ENCODE results near the gene BUB1. TPM values are rescaled to one million over a fixed set of nuclear protein-coding genes. Genes with fewer than 3 reads are reported as not detected.
A peak's percentile ranks its signal among the peaks of the same experiment; 100 is the strongest.

BUB1 gene
- total RNA-seq (52.9 TPM), polyA plus RNA-seq (3.8 TPM)
- long read RNA-seq, donor 1, partial matches to known transcripts, result 5 of 6 reads
- long read RNA-seq, donor 1, other reads (novel, unspliced or antisense), result 0 of 6 reads
- long read RNA-seq, donor 2, transcript BUB1-201 (25 exons, 3,507 nt), result minor isoform, 16 of 133 reads
- long read RNA-seq, donor 2, transcript BUB1-206 (10 exons, 1,999 nt), result major isoform, 18 of 133 reads
- long read RNA-seq, donor 2, partial matches to known transcripts, result 98 of 133 reads
- long read RNA-seq, donor 2, other reads (novel, unspliced or antisense), result 0 of 133 reads
- long read RNA-seq, donor 3, transcript BUB1-206 (10 exons, 1,999 nt), result major isoform, 6 of 75 reads
- long read RNA-seq, donor 3, partial matches to known transcripts, result 62 of 75 reads
- long read RNA-seq, donor 3, other reads (novel, unspliced or antisense), result 0 of 75 reads
- long read RNA-seq, donor 4, partial matches to known transcripts, result 14 of 19 reads
- long read RNA-seq, donor 4, other reads (novel, unspliced or antisense), result 0 of 19 reads
- long read RNA-seq, donor 5, transcript BUB1-201 (25 exons, 3,507 nt), result major isoform, 5 of 67 reads
- long read RNA-seq, donor 5, partial matches to known transcripts, result 56 of 67 reads
- long read RNA-seq, donor 5, other reads (novel, unspliced or antisense), result 0 of 67 reads
- long read RNA-seq, donor 6, transcript BUB1-201 (25 exons, 3,507 nt), result major isoform, 9 of 43 reads
- long read RNA-seq, donor 6, partial matches to known transcripts, result 30 of 43 reads
- long read RNA-seq, donor 6, other reads (novel, unspliced or antisense), result 0 of 43 reads
- long read RNA-seq, donor 7, transcript BUB1-201 (25 exons, 3,507 nt), result major isoform, 6 of 48 reads
- long read RNA-seq, donor 7, transcript BUB1-206 (10 exons, 1,999 nt), result major isoform, 6 of 48 reads
- long read RNA-seq, donor 7, partial matches to known transcripts, result 36 of 48 reads
- long read RNA-seq, donor 7, other reads (novel, unspliced or antisense), result 0 of 48 reads
- long read RNA-seq, donor 8, transcript BUB1-206 (10 exons, 1,999 nt), result major isoform, 6 of 15 reads
- long read RNA-seq, donor 8, partial matches to known transcripts, result 6 of 15 reads
- long read RNA-seq, donor 8, other reads (novel, unspliced or antisense), result 0 of 15 reads
- long read RNA-seq, donor 9, partial matches to known transcripts, result 30 of 34 reads
- long read RNA-seq, donor 9, other reads (novel, unspliced or antisense), result 0 of 34 reads
- long read RNA-seq, donor 10, transcript BUB1-206 (10 exons, 1,999 nt), result major isoform, 8 of 28 reads
- long read RNA-seq, donor 10, partial matches to known transcripts, result 17 of 28 reads
- long read RNA-seq, donor 10, other reads (novel, unspliced or antisense), result 0 of 28 reads

DNA sequence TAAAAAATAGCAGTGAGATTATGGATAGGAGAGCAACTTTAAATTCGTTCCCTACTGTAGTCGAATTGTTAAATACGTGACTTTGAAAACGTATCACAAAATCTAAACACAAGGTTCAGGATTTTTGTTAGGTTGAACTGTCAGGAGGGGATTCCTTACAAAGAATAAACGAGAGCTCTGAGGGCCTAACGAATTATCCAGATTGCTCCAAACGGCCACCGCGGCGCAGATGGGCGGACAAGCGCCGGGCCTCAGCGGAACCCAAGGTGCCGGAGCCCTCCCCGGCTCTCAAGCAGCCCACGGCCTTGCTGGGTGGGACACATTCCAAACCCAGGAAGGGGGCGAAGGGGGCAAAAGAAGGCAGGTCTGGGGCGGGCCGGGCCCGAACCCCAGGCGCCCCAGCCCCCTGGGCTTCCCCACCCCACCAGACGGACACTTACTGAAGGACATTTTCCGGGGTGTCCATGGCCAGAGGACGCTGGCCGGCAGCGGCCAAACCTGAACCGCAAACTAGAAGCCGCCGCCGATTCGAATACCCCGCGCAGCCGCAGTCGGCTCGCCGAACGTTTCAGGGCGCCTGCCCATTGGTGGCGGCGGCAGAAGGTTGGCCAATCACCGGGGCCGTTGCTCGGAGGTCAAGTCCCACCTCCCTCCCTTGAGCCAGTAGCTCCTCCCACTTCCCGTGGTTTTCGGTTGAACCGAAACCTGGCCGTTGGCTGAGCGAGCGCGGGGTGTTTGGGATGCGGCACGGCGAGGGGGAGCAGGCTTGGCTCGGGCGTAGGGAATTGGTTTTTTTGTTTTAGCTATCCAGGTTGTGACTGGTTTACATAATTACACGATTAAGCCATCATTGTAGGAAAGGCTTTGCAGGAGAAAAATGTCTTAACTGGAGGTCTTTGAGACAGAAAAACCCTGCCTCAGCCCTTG, at the start of gene BUB1:
TSS of gene BUB1 (minus strand) at position 534 of the 927 bp plus-strand sequence. CDS start at position 466, 68 bp downstream.
- peaks cover 4 to 25% of the 10 kb centered on the region in 2 donors for H3K4me1 ChIP-seq (ENCODE audit: control insufficient read depth in 2 of 2, insufficient read depth in 2 of 2, low read length in 2 of 2)
- peaks cover 9 to 22% of the 10 kb centered on the region in 2 donors for H3K36me3 ChIP-seq (ENCODE audit: control insufficient read depth in 2 of 2, insufficient read depth in 2 of 2, low read length in 1 of 2)
- H3K27ac ChIP-seq (ENCODE audit: low read depth in 1 of 2, low read length in 1 of 2), result peak within 1 kb of the TSS; percentile 92 to 98
- WGBS, result under 1% methylated on average over 58 of the region's 58 CpGs
- peak; percentile 93 to 99 (median 96) for DNase-seq (ENCODE audit: low read depth in 6 of 9, low spot score in 9 of 9)
- no peaks in the 10 kb centered on the region for H3K9me3 ChIP-seq (ENCODE audit: control insufficient read depth in 2 of 2, insufficient read depth in 1 of 2, low read length in 1 of 2)
- H3K27me3 ChIP-seq (ENCODE audit: control insufficient read depth in 2 of 2, insufficient read depth in 1 of 2, low read length in 1 of 2), result no peaks in the 10 kb centered on the region
- peak within 1 kb of the TSS; percentile 71 to 95 for H3K4me3 ChIP-seq (ENCODE audit: low read length in 2 of 2)

DNA sequence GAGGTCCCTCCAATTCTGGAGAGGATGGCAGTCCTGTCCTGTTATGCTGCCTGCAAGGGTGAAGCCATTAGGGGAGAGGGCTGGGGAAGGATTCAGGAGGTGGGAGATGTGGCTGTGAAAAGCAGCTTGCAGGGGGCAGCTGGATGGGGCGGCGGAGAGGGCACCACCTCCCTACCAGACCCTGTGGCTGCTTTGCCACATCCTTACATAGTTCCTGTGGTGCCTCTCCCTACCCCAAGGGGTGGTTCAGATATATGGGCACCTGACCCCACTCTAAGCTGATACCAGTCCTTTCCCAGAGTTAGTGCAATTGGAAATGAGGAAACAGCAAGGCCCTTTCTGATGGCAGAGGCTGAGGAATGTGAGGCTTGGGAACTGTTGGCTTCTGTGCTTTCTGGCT, 48.4 kb upstream of the BUB1 start:
- Histone ChIP-seq H3K27me3 (ENCODE audit: control insufficient read depth in 2 of 2, insufficient read depth in 1 of 2, low read length in 1 of 2) (peaks cover 0 to 4% of the 10 kb centered on the region in 2 donors), H3K36me3 (ENCODE audit: control insufficient read depth in 2 of 2, insufficient read depth in 2 of 2, low read length in 1 of 2) (no peaks in the 10 kb centered on the region), H3K4me1 (ENCODE audit: control insufficient read depth in 2 of 2, insufficient read depth in 2 of 2, low read length in 2 of 2) (peaks cover 0 to 12% of the 10 kb centered on the region in 2 donors), H3K4me3 (ENCODE audit: low read length in 2 of 2) (no peak overlapping the region), H3K27ac (ENCODE audit: low read depth in 1 of 2, low read length in 1 of 2) (no peak overlapping the region), H3K9me3 (ENCODE audit: control insufficient read depth in 2 of 2, insufficient read depth in 1 of 2, low read length in 1 of 2) (no peaks in the 10 kb centered on the region)
- 48% methylated on average over 2 of the region's 2 CpGs for WGBS
- DNase-seq (ENCODE audit: low read depth in 6 of 9, low spot score in 9 of 9), result no peak

DNA sequence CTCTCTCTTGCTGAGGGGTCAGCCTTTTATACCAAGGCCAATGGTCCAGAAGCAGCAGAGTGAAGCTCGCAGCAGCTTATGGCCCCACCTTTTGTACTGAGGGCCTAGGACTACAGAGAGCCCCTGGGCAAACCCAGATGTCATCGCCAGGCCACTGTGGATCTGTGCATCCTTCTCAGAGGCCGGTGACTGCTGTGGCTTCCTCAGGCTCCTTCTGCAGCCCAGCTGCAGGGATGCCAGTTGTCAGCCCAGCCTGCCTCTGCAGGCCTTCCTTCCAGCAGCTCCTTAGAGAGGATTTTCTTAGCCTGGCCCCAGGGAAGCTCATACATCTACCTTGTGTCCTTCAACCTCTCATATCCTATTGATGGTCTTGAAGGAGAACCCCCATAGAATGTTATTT, 48.0 kb upstream of the BUB1 start:
- H3K36me3 ChIP-seq (ENCODE audit: control insufficient read depth in 2 of 2, insufficient read depth in 2 of 2, low read length in 1 of 2), result no peaks in the 10 kb centered on the region
- H3K4me3 ChIP-seq (ENCODE audit: low read length in 2 of 2), result no peak overlapping the region
- 72% methylated on average over 3 of the region's 3 CpGs for WGBS
- peaks cover 0 to under 1% of the 10 kb centered on the region in 2 donors for H3K27me3 ChIP-seq (ENCODE audit: control insufficient read depth in 2 of 2, insufficient read depth in 1 of 2, low read length in 1 of 2)
- H3K27ac ChIP-seq (ENCODE audit: low read depth in 1 of 2, low read length in 1 of 2), result no peak overlapping the region
- H3K9me3 ChIP-seq (ENCODE audit: control insufficient read depth in 2 of 2, insufficient read depth in 1 of 2, low read length in 1 of 2), result no peaks in the 10 kb centered on the region
- DNase-seq (ENCODE audit: low read depth in 6 of 9, low spot score in 9 of 9), result no peak
- H3K4me1 ChIP-seq (ENCODE audit: control insufficient read depth in 2 of 2, insufficient read depth in 2 of 2, low read length in 2 of 2), result peaks cover 0 to 12% of the 10 kb centered on the region in 2 donors

DNA sequence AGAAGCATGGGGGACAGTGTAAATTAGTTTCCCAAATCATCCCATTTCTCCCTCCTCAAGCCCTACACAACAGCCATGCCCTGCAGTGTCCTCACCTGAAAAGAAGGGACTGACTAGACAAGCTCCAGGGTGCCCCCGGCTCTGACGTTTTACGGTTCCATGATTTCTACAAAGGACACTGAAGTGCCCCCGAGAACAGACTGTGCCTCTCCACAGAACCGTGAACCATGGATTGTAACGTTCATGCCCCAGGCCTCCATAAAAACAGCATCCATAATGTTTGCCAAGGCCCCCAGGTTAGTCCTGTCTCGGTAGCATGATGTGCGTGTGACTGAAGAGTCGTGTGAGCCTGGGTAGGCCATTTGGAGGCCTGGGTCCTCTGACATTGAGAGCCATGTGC, 47.5 kb upstream of the BUB1 start:
- Histone ChIP-seq H3K27ac (ENCODE audit: low read depth in 1 of 2, low read length in 1 of 2) (no peak overlapping the region), H3K4me1 (ENCODE audit: control insufficient read depth in 2 of 2, insufficient read depth in 2 of 2, low read length in 2 of 2) (peaks cover 0 to 12% of the 10 kb centered on the region in 2 donors), H3K4me3 (ENCODE audit: low read length in 2 of 2) (no peak overlapping the region), H3K36me3 (ENCODE audit: control insufficient read depth in 2 of 2, insufficient read depth in 2 of 2, low read length in 1 of 2) (no peaks in the 10 kb centered on the region), H3K27me3 (ENCODE audit: control insufficient read depth in 2 of 2, insufficient read depth in 1 of 2, low read length in 1 of 2) (no peaks in the 10 kb centered on the region), H3K9me3 (ENCODE audit: control insufficient read depth in 2 of 2, insufficient read depth in 1 of 2, low read length in 1 of 2) (no peaks in the 10 kb centered on the region)
- DNase-seq (ENCODE audit: low read depth in 6 of 9, low spot score in 9 of 9), result no peak
- 98% methylated on average over 9 of the region's 9 CpGs for WGBS

DNA sequence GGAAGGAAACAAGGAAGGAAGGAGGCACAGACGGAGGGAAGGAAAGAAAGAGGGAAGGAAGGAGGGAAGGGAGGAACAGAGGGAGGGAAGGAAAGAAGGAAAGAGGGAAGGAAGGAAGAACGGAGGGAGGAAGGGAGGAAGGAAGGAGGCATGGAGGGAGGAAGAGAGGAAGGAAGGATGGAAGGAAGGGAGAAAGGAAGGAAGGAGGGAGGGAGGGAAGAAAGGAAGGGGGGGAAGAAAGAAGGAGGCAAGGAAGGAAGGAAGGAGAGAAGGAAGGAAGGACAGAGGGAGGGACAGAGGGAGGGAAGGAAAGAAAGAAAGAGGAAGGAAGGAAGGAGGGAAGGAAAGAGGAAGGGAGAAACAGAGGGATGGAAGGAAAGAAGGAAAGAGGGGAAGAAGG, 47.0 kb upstream of the BUB1 start:
- Histone ChIP-seq H3K27me3 (ENCODE audit: control insufficient read depth in 2 of 2, insufficient read depth in 1 of 2, low read length in 1 of 2) (no peaks in the 10 kb centered on the region), H3K9me3 (ENCODE audit: control insufficient read depth in 2 of 2, insufficient read depth in 1 of 2, low read length in 1 of 2) (no peaks in the 10 kb centered on the region), H3K36me3 (ENCODE audit: control insufficient read depth in 2 of 2, insufficient read depth in 2 of 2, low read length in 1 of 2) (no peaks in the 10 kb centered on the region), H3K4me1 (ENCODE audit: control insufficient read depth in 2 of 2, insufficient read depth in 2 of 2, low read length in 2 of 2) (peaks cover 0 to 12% of the 10 kb centered on the region in 2 donors), H3K4me3 (ENCODE audit: low read length in 2 of 2) (no peak overlapping the region), H3K27ac (ENCODE audit: low read depth in 1 of 2, low read length in 1 of 2) (no peak overlapping the region)
- WGBS, result 87% methylated on average over 2 of the region's 2 CpGs
- DNase-seq (ENCODE audit: low read depth in 6 of 9, low spot score in 9 of 9), result no peak

DNA sequence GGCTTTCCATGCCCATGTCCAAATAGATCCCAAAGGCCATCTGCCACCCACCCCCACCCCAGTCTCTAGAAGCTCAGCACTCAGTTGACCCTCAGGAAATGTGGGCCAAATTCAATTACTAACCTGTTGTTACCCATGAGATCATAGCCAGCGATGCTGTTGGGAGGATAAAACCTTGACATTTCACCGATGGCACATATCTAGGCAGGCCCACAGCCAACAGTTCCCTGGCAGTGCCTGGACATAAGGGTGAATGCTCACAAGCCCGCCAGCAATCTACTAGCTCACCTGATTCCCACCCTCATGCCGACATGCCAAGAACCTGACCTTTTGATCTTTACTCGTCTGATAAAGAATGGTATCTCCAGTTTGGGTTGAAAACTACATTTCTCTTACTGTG, 42.7 kb upstream of the BUB1 start:
- H3K27ac ChIP-seq (ENCODE audit: low read depth in 1 of 2, low read length in 1 of 2), result no peak overlapping the region
- H3K27me3 ChIP-seq (ENCODE audit: control insufficient read depth in 2 of 2, insufficient read depth in 1 of 2, low read length in 1 of 2), result no peaks in the 10 kb centered on the region
- DNase-seq (ENCODE audit: low read depth in 6 of 9, low spot score in 9 of 9), result no peak
- no peaks in the 10 kb centered on the region for H3K9me3 ChIP-seq (ENCODE audit: control insufficient read depth in 2 of 2, insufficient read depth in 1 of 2, low read length in 1 of 2)
- H3K4me3 ChIP-seq (ENCODE audit: low read length in 2 of 2), result no peak overlapping the region
- H3K36me3 ChIP-seq (ENCODE audit: control insufficient read depth in 2 of 2, insufficient read depth in 2 of 2, low read length in 1 of 2), result no peaks in the 10 kb centered on the region
- whole genome bisulfite sequencing, result 97% methylated on average over 5 of the region's 5 CpGs
- H3K4me1 ChIP-seq (ENCODE audit: control insufficient read depth in 2 of 2, insufficient read depth in 2 of 2, low read length in 2 of 2), result no peaks in the 10 kb centered on the region

DNA sequence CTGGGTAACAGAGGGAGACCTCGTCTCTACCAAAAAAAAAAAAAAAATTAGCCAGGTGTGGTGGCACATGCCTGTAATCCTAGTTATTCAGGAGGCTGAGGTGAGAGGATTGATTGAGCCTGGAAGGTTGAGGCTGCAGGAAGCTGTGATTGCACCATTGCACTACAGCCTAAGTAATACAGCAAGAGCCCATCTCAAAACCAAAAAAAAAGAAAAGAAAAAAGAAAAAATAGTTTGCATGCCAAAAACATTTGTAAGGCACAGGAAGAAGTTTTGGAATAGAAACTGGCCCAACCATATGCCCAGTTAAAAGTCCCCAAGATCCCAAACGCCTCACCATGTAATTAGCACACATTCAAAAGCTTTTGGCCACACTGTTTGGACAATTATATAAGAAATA, 41.1 kb upstream of the BUB1 start:
- Histone ChIP-seq H3K4me3 (ENCODE audit: low read length in 2 of 2) (no peak overlapping the region), H3K36me3 (ENCODE audit: control insufficient read depth in 2 of 2, insufficient read depth in 2 of 2, low read length in 1 of 2) (no peaks in the 10 kb centered on the region), H3K4me1 (ENCODE audit: control insufficient read depth in 2 of 2, insufficient read depth in 2 of 2, low read length in 2 of 2) (no peaks in the 10 kb centered on the region), H3K27ac (ENCODE audit: low read depth in 1 of 2, low read length in 1 of 2) (no peak overlapping the region), H3K27me3 (ENCODE audit: control insufficient read depth in 2 of 2, insufficient read depth in 1 of 2, low read length in 1 of 2) (no peaks in the 10 kb centered on the region), H3K9me3 (ENCODE audit: control insufficient read depth in 2 of 2, insufficient read depth in 1 of 2, low read length in 1 of 2) (no peaks in the 10 kb centered on the region)
- DNase-seq (ENCODE audit: low read depth in 6 of 9, low spot score in 9 of 9), result no peak
- 89% methylated on average over 2 of the region's 2 CpGs for WGBS

DNA sequence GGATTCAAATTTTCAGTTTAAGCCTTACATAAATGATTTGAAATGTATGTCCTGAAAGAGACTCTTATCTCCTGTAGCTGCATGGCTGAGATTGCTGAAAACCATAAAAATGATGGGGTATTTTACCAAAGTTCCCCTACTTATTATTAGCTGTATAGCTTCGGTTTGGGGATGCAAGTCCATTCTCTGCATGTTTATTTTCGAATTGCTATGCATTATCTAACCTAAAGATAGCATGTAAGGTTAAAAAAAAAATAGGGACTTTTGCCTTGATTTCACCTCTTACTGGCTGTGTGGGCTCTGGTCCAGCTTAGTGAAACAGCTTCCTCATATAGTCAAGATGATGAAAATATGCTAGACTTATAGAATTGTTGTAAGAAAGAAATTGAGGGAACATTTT, 40.5 kb upstream of the BUB1 start:
- DNase-seq (ENCODE audit: low read depth in 6 of 9, low spot score in 9 of 9), result no peak
- H3K9me3 ChIP-seq (ENCODE audit: control insufficient read depth in 2 of 2, insufficient read depth in 1 of 2, low read length in 1 of 2), result no peaks in the 10 kb centered on the region
- 95% methylated on average over 2 of the region's 2 CpGs for WGBS
- no peaks in the 10 kb centered on the region for H3K36me3 ChIP-seq (ENCODE audit: control insufficient read depth in 2 of 2, insufficient read depth in 2 of 2, low read length in 1 of 2)
- no peaks in the 10 kb centered on the region for H3K4me1 ChIP-seq (ENCODE audit: control insufficient read depth in 2 of 2, insufficient read depth in 2 of 2, low read length in 2 of 2)
- H3K27ac ChIP-seq (ENCODE audit: low read depth in 1 of 2, low read length in 1 of 2), result no peak overlapping the region
- no peaks in the 10 kb centered on the region for H3K27me3 ChIP-seq (ENCODE audit: control insufficient read depth in 2 of 2, insufficient read depth in 1 of 2, low read length in 1 of 2)
- no peak overlapping the region for H3K4me3 ChIP-seq (ENCODE audit: low read length in 2 of 2)

Measured in thymus (tissue), 14 donors.